ENCODE data around the gene CUTC.
"Not testable (repeated sequence)": the region's sequence is repeated elsewhere in the genome, so short reads cannot be mapped to it uniquely, and the experiment has no call there.

CUTC gene, protein sequence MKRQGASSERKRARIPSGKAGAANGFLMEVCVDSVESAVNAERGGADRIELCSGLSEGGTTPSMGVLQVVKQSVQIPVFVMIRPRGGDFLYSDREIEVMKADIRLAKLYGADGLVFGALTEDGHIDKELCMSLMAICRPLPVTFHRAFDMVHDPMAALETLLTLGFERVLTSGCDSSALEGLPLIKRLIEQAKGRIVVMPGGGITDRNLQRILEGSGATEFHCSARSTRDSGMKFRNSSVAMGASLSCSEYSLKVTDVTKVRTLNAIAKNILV

GRCh38 chr10:99732033-99732842 lies at the start of gene CUTC, which contains the start of gene COX15:
CUTC (plus strand) TSS chr10:99732234; CDS start chr10:99732349, 115 bp downstream.
COX15 (minus strand) TSS chr10:99732127; CDS start chr10:99732049, 78 bp downstream.
- peak; percentile 85 to 93 (median 91) for DNase-seq (ENCODE audit: low read depth in 4 of 4, low spot score in 1 of 4)

DNA sequence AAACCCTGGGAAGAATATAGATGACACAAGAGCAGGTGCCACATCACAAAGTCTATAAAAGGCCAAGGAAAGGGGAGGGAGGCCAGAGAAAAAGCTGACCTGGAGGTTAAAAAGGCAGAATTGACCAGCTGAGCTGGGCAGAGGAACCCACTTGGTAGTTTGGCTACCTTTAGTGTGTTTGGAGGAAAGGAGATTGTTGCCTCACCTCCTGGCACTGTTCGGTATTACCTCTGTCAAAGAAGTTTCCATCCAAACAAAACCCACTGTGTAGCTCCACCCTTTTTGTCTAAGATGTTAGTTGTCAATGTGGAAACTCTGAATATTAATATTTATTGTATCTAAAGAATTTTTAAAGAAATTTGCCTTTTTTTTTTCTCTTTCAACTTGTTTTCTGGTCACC lies 49.3 kb upstream of the CUTC start:
- DNase-seq (ENCODE audit: low read depth in 4 of 4, low spot score in 1 of 4) = no peak

- no peak for DNase-seq (ENCODE audit: low read depth in 4 of 4, low spot score in 1 of 4)
Observed at GRCh38 chr10:99685597-99685967, 46.5 kb upstream of the CUTC start.

DNA sequence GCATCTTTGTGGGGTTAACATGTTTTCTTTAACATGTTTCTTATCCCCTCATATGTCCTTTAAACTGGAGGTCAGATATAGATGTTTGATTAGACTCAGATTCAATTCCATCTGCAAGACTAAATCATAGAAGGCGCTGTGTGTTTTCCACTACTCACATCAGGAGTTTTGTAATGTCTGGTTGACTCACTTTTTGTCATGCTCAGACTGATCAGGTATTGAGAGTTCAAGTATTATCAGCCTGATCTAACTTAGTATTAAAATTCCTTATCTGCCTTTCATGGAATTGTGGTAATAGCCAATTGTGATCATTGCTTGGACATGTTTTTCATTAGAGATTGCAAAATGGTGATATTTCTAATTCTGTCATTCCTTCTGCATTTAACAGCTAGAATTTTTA lies 42.6 kb upstream of the CUTC start:
- DNase-seq (ENCODE audit: low read depth in 4 of 4, low spot score in 1 of 4) = no peak

DNA sequence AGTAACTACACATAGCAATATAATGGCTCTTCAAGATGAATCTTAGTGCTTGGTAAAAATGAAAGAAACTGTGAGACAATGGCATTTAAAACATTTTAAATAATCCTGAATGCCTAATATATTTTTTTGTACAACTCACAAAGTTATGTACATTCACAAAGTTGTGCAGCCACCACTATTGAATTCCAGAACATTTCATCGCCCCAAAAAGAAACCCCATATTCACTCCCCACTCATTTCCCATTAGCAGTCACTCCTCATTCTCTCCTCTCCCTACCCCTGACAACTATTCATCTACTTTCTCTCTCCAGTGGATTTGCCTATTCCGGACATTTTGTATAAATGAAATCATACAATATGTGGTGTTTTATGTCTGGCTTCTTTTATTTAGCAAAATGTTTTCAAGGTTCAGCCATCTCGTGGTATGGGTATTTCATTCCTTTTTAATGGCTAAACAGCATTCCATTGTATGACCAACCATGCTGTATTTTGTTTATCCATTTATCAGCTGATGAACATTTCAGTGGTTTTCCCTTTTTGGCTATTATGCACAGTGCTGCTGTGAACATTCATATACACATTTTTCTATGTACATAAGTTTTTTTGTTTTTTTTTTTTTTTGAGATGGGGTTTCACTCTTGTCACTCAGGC lies 38.0 kb upstream of the CUTC start:
- DNase-seq (ENCODE audit: low read depth in 4 of 4, low spot score in 1 of 4) = no peak

DNA sequence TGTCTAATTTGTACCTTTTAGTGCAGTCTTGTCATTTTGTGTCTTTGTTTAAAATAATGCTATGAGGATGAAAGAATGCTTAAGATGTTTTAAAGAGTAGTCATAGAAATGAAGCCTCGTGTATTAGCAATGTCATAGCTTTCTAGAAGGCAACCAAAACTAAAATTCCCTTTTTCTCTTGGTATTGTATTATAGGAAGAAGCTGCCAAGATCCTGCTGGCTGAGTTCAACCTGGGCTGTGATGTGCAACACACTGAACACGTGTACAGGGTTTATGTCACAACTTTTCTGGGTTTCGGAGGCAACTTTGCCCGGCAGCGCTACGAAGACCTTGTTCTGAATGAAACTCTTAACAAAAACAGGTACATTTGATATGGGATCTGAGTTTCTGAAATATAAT lies 36.3 kb upstream of the CUTC start:
- DNase-seq (ENCODE audit: low read depth in 4 of 4, low spot score in 1 of 4) = no peak

- DNase-seq (ENCODE audit: low read depth in 4 of 4, low spot score in 1 of 4) = no peak
Observed at GRCh38 chr10:99698504-99699080, 33.4 kb upstream of the CUTC start.

DNA sequence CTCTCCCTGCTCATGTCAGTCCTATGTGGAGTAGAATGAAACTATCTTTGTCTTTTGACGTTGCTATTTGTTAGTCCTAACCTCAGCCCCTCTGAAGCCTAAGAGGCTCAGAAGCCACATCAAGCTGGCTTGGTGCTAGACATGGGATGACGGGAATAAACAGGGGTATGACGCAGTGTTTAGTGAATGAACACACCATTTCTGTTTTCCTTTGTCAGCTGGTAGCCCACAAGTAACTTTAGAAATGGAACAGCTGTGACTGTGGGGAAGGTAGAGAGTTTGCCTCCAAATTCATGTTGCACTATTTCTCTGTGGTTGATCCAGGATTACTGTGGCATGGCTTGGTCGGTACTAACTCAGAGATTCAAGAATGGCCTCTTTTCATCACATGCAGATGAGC lies 31.4 kb upstream of the CUTC start:
- no peak for DNase-seq (ENCODE audit: low read depth in 4 of 4, low spot score in 1 of 4)

GRCh38 chr10:99708428-99709012 lies 23.5 kb upstream of the CUTC start:
- no peak for DNase-seq (ENCODE audit: low read depth in 4 of 4, low spot score in 1 of 4)

- no peak for DNase-seq (ENCODE audit: low read depth in 4 of 4, low spot score in 1 of 4)
Observed at GRCh38 chr10:99709480-99710229, 22.4 kb upstream of the CUTC start.

- no peak for DNase-seq (ENCODE audit: low read depth in 4 of 4, low spot score in 1 of 4)
Observed at GRCh38 chr10:99711129-99711719, 20.8 kb upstream of the CUTC start.

GRCh38 chr10:99714446-99714845 lies 17.6 kb upstream of the CUTC start:
- DNase-seq (ENCODE audit: low read depth in 4 of 4, low spot score in 1 of 4) = no peak

DNA sequence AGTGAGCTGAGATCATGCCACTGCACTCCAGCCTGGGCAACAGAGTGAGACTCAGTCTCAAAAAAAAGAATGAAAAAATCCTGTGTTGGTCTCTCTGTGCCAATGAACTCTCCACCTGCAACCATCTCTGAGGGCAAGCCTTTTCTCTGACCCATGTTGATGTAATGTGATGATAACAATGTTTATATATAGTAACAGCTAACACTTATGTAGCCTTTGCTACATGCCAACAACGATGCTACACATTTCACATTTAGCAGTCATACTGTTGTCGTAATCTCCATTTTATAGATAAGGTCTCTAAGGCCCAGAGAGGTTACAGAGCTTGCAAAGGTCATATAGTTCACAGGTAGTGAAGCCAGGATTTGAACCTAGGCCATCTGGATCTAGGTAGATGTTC lies 11.6 kb upstream of the CUTC start:
- DNase-seq (ENCODE audit: low read depth in 4 of 4, low spot score in 1 of 4) = no peak

- DNase-seq (ENCODE audit: low read depth in 4 of 4, low spot score in 1 of 4) = no peak
Observed at GRCh38 chr10:99730026-99730425, 2.0 kb upstream of the CUTC start.

DNA sequence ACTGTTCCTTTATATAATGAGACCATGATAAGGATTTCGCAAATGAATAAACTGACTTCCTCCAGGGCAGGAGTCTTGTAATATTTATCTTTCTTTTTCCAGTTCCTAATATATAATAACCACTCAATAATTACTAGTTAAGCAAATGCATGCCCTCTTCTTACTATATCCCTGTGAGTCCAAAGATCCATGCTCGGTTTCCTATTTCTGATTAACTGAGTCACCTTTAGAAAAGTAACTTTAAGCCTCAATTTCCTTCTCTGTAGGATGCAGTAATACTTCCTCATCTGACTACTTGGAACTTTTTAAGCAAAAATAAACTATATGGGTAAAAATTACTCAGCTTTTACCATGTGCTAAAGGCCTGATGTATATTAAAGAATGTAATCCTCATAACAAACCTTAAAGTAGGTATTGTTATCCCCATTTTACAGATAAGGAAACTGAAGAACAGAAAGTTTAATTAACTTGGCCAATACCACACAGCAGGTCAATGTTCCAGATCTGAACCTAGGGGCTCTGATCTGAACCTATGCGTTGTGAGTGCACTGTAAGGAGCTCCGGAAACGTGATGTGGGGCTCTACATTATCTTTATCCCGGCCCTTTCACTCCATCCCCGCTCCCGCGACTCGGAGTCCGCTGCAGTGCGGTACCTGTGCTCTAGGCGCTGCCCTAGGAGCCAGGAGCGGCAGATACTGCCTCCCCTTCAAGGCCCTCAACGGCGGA lies 565 bp upstream of the CUTC start:
- DNase-seq (ENCODE audit: low read depth in 4 of 4, low spot score in 1 of 4) = no peak

- DNase-seq (ENCODE audit: low read depth in 4 of 4, low spot score in 1 of 4) = no peak
Observed at GRCh38 chr10:99733366-99733765, 1.3 kb downstream of the CUTC start.

DNA sequence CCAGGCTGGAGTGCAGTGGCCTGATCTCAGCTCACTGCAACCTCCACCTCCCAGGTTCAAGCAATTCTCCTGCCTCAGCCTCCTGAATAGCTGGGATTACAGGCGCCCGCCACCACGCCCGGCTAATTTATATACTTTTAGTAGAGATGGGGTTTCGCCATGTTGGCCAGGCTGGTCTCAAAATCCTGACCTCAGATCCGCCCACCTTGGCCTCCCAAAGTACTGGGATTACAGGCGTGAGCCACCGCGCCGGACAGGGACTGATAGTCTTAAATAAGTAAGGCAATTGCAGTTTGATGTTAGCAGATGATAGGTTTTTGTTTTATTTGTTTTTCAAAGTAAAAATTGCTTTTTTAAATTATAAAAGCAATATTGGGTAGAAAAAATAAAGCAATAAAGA lies 2.1 kb downstream of the CUTC start:
- DNase-seq (ENCODE audit: low read depth in 4 of 4, low spot score in 1 of 4) = not testable (repeated sequence)

DNA sequence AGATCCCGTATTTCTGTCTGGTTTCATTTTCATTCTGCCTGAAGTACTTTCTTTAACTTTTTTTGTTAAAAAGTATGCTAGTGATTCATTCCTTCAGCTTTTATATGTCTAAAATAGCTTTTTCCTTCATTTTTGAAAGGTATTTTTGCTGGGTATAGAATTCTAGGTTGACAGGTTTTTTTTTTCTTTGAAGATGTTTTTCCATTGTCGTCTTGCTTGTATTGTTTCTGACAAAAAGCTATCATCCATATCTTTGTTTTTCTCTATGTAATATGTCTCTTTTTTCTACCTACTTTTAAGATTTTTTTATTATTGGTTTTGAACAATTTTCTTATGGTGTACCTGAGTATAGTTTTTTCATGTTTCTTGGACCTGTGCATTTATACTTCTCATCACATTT lies 8.2 kb downstream of the CUTC start:
- DNase-seq (ENCODE audit: low read depth in 4 of 4, low spot score in 1 of 4) = no peak

GRCh38 chr10:99740933-99741559 lies 9.0 kb downstream of the CUTC start:
- no peak for DNase-seq (ENCODE audit: low read depth in 4 of 4, low spot score in 1 of 4)

Measured in stimulated activated CD4-positive, alpha-beta T cell treated with anti-CD3 and anti-CD28 coated beads, Interleukin-1b, Interleukin-23, amount 100 ng/mL, for 24 hours (primary cell).